MG63 (cell line): ENCODE results near the gene EIF2S1. TPM values are rescaled to one million over a fixed set of nuclear protein-coding genes. Genes with fewer than 3 reads are reported as not detected.

Source experiments
- DNase-seq: peaks from one replicate; pipeline ENCODE4 v3.0.0-alpha.2; 2020
- H3K27me3 ChIP-seq: fragments of 250-450 bp; sonication (Bioruptor Pico); 2 replicates; pipeline ENCODE4 v1.5.1; 2020; ENCODE audit warnings: mild to moderate bottlenecking, moderate library complexity
- H3K36me3 ChIP-seq: fragments of 250-450 bp; sonication (Bioruptor Pico); 2 replicates; pipeline ENCODE4 v1.5.1; 2020; ENCODE audit warnings: mild to moderate bottlenecking, moderate library complexity
- H3K4me3 ChIP-seq: fragments of 250-450 bp; sonication (Bioruptor Pico); 2 replicates; pipeline ENCODE4 v1.5.1; 2020; ENCODE audit warnings: mild to moderate bottlenecking, moderate library complexity
- H3K9me3 ChIP-seq: fragments of 250-450 bp; sonication (Bioruptor Pico); 2 replicates; pipeline ENCODE4 v1.5.1; 2020; ENCODE audit warnings: mild to moderate bottlenecking, moderate library complexity
- total RNA-seq: library from RNA; depleted of rRNA; stranded (reverse); fragments of >200 nt; shearing (Covaris generic); gene quantifications from 2 replicates; pipeline ENCODE4 v1.2.3, GENCODE V29; 2014; ENCODE audit warnings: low replicate concordance

EIF2S1 gene
- total RNA-seq, 1 experiment from 2014 or later: 284 TPM

DNA sequence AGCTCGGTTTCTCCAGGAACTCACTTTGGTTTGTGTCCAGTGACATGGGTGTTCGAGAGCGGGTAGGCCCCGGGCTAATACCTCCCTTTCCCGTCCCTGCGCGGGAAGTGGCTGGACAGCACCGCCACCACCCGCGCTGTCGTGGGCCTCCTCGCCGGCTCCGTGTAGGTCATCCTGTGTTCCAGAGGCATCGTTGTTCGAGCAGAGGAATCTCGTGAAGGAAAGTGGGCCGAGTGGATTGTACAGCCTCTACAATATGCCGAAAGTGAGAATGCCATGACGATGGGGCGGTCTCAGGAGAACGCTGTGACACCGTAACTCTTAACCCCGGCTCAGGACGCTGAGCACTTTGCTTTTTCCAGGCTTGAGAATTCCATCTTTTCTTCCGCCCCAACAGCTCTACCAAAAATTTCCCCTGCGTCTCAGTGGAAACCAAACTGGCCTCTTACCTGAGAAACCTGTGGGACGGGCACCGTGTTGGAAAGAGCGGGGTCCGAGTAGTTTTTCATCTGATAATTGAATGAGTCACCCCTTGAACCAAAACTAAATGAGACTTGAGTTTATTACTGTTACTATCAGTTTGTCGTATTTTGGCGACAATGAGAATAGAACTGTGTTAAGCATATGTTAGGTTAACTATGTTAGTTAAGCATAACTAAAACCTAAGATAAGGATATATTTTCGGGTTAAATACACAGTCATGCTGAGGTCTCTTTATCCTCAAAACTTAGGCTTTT is 510 bp downstream of the EIF2S1 start:
- no peaks in the 10 kb centered on the region for H3K27me3 ChIP-seq
- H3K4me3 ChIP-seq: peak overlapping the region; percentile 78
- H3K9me3 ChIP-seq: no peaks in the 10 kb centered on the region

DNA sequence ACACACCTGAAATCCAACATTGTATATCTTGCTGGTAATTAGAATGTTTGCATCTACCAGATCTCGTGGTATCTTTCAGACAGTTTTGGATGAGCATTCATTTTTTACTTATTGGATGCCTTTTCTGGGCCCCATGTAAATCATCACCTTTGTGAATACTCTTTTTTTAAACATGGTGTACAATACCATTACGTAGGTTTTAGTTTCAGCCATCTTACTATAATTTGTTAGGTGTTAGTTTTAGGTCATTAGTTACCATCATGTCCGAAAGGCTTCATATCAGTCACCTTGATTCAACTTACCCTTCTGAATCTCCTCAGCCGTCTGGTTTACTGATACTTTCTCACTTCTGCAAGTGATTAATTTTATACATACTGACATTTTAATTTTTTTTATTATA is 5.3 kb downstream of the EIF2S1 start:
- peaks cover 72% of the 10 kb centered on the region for H3K36me3 ChIP-seq
- no peaks in the 10 kb centered on the region for H3K27me3 ChIP-seq
- no peaks in the 10 kb centered on the region for H3K9me3 ChIP-seq
- DNase-seq: no peak
- no peak overlapping the region for H3K4me3 ChIP-seq

More for the DNA sequence above, 510 bp downstream of the EIF2S1 start:
- no peak for DNase-seq
- peaks cover 36% of the 10 kb centered on the region for H3K36me3 ChIP-seq

- DNase-seq: peak; percentile 7
Measured at GRCh38 chr14:67370830-67371229, 10.7 kb downstream of the EIF2S1 start.

DNA sequence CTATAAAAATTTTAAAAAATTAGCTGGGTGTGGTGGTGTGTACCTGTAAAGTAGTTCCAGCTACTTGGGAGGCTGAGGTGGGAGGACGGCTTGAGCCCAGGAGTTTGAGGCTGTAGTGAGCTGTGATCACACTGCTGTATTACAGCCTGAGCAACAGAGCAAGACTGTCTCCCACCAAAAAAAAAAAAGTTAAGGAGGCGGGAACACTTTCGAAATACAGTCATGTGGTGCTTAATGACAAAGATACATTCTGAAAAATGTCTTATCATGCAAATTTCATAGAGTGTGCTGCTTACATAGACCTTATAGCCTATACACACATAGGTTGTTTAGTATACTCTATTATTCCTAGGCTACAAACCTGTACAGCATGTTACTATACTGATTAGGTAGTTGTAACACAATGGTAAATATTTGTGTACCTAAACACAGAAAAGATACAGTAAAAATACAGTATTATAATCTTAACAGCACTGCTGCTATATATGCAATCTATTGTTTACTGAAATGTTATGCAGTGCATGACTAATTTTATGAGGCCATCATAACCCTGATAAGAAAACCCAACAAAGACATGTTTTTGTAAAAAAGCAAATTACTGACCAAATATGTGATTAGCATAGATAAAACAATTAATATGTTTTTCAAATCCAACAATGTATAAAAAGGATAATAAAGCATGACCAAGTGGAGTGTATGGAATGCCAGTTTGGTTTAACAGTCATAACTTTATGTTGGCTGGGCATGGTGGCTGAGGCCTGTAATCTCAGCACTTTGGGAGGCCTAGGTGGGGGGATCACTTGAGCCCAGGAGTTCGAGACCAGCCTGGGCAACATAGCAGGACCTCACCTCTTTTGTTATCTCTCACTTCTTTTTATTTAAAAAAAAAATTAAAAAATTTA is 11.4 kb downstream of the EIF2S1 start:
- Histone ChIP-seq H3K9me3 (no peaks in the 10 kb centered on the region), H3K4me3 (no peak overlapping the region), H3K36me3 (peaks cover 56% of the 10 kb centered on the region), H3K27me3 (no peaks in the 10 kb centered on the region)
- no peak for DNase-seq

More at GRCh38 chr14:67370830-67371229, 10.7 kb downstream of the EIF2S1 start:
- Histone ChIP-seq H3K9me3 (no peaks in the 10 kb centered on the region), H3K4me3 (no peak overlapping the region), H3K36me3 (peaks cover 57% of the 10 kb centered on the region), H3K27me3 (no peaks in the 10 kb centered on the region)

DNA sequence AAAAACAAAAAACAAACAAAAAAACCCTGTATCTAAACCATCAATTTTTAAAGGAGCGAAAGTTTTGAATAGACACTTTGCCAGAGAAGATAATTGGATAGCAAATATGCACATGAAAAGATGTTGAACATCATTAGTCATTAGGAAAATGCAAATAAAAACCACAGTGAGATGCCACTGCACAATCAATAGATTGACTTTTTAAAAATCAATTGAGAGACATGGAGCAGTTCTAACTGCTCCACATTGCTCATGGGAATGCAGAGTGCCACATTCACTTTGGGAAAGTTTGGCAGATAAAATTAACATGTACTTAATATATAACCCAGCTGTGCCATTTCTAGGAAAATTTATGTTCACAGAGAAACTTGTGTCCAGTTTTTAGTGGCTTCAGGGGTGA is 12.7 kb downstream of the EIF2S1 start:
- DNase-seq: no peak
- H3K9me3 ChIP-seq: no peaks in the 10 kb centered on the region
- H3K4me3 ChIP-seq: no peak overlapping the region
- peaks cover 52% of the 10 kb centered on the region for H3K36me3 ChIP-seq
- H3K27me3 ChIP-seq: no peaks in the 10 kb centered on the region

GRCh38 chr14:67373347-67373746 is 13.2 kb downstream of the EIF2S1 start:
- Histone ChIP-seq H3K9me3 (no peaks in the 10 kb centered on the region), H3K27me3 (no peaks in the 10 kb centered on the region), H3K36me3 (peaks cover 49% of the 10 kb centered on the region), H3K4me3 (no peak overlapping the region)
- no peak for DNase-seq

GRCh38 chr14:67377916-67378315 is 17.8 kb downstream of the EIF2S1 start:
- Histone ChIP-seq H3K4me3 (no peak overlapping the region), H3K36me3 (peaks cover 61% of the 10 kb centered on the region), H3K27me3 (no peaks in the 10 kb centered on the region), H3K9me3 (no peaks in the 10 kb centered on the region)
- no peak for DNase-seq

GRCh38 chr14:67385120-67385519 is 25.0 kb downstream of the EIF2S1 start:
- no peaks in the 10 kb centered on the region for H3K27me3 ChIP-seq
- DNase-seq: no peak
- H3K9me3 ChIP-seq: no peaks in the 10 kb centered on the region
- H3K36me3 ChIP-seq: peaks cover 40% of the 10 kb centered on the region
- H3K4me3 ChIP-seq: no peak overlapping the region

GRCh38 chr14:67385618-67386017 is 25.5 kb downstream of the EIF2S1 start:
- Histone ChIP-seq H3K9me3 (no peaks in the 10 kb centered on the region), H3K27me3 (no peaks in the 10 kb centered on the region), H3K36me3 (peaks cover 36% of the 10 kb centered on the region), H3K4me3 (no peak overlapping the region)
- no peak for DNase-seq

- H3K4me3 ChIP-seq: no peak overlapping the region
- H3K27me3 ChIP-seq: no peaks in the 10 kb centered on the region
- H3K36me3 ChIP-seq: peaks cover 22% of the 10 kb centered on the region
- no peaks in the 10 kb centered on the region for H3K9me3 ChIP-seq
- DNase-seq: no peak
Measured at GRCh38 chr14:67387195-67387594, 27.1 kb downstream of the EIF2S1 start.

DNA sequence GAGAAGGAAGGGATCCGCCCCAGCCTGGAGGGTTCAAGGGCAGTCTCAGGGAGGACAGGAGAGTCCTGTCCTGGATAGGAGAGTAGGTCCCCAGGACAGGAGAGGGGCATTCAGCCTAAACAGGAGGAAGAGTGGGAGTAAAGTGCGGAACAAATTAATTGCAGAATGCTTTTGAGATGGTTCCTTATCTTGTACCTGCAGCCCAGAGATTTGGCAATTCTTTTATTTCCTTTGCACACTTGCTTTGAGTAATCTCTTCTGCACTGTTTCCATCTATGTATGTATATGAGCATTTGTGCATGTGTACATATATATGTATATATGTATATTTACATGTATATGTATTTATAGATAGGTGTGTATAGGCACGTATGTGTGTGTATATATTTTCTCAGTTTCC is 29.1 kb downstream of the EIF2S1 start:
- no peak overlapping the region for H3K4me3 ChIP-seq
- H3K27me3 ChIP-seq: no peaks in the 10 kb centered on the region
- no peak for DNase-seq
- peaks cover 2% of the 10 kb centered on the region; the same call in 1 of the 2 replicates for H3K36me3 ChIP-seq
- H3K9me3 ChIP-seq: no peaks in the 10 kb centered on the region

- Histone ChIP-seq H3K4me3 (no peak overlapping the region), H3K27me3 (no peaks in the 10 kb centered on the region), H3K36me3 (peaks cover 2% of the 10 kb centered on the region; the same call in 1 of the 2 replicates), H3K9me3 (no peaks in the 10 kb centered on the region)
- no peak for DNase-seq
Measured at GRCh38 chr14:67389811-67390534, 29.8 kb downstream of the EIF2S1 start.

GRCh38 chr14:67391268-67391667 is 31.1 kb downstream of the EIF2S1 start:
- Histone ChIP-seq H3K36me3 (peaks cover 2% of the 10 kb centered on the region; the same call in 1 of the 2 replicates), H3K9me3 (no peaks in the 10 kb centered on the region), H3K4me3 (no peak overlapping the region), H3K27me3 (no peaks in the 10 kb centered on the region)
- no peak for DNase-seq

- DNase-seq: no peak
- H3K9me3 ChIP-seq: no peaks in the 10 kb centered on the region
- H3K36me3 ChIP-seq: peaks cover under 1% of the 10 kb centered on the region; the same call in 1 of the 2 replicates
- no peak overlapping the region for H3K4me3 ChIP-seq
- H3K27me3 ChIP-seq: no peaks in the 10 kb centered on the region
Measured at GRCh38 chr14:67392123-67392522, 32.0 kb downstream of the EIF2S1 start.

GRCh38 chr14:67392800-67393199 is 32.7 kb downstream of the EIF2S1 start:
- Histone ChIP-seq H3K36me3 (no peaks in the 10 kb centered on the region), H3K9me3 (no peaks in the 10 kb centered on the region), H3K4me3 (no peak overlapping the region), H3K27me3 (no peaks in the 10 kb centered on the region)
- DNase-seq: no peak

DNA sequence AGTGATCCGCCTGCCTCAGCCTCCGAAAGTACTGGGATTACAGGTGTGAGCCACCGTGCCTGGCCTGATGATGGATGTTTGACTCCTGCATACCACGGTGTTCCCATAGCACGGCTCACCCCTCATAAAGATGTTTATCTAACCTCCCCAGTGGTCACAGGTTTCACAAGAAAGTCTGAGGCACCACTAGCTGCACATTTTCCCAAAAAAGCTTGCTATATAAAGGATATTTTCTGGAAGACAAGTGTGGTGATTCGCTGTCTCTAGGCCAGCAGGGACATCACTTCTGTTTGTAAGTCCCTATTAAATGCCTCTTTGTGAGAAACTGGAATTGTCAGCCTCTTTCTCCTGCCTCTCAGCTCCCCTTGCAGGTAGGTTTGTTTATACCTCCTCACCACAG is 33.6 kb downstream of the EIF2S1 start:
- no peaks in the 10 kb centered on the region for H3K36me3 ChIP-seq
- no peaks in the 10 kb centered on the region for H3K9me3 ChIP-seq
- H3K27me3 ChIP-seq: no peaks in the 10 kb centered on the region
- H3K4me3 ChIP-seq: no peak overlapping the region
- DNase-seq: no peak
